ENCODE measurements around the gene PER2.

Gene PER2

DNA sequence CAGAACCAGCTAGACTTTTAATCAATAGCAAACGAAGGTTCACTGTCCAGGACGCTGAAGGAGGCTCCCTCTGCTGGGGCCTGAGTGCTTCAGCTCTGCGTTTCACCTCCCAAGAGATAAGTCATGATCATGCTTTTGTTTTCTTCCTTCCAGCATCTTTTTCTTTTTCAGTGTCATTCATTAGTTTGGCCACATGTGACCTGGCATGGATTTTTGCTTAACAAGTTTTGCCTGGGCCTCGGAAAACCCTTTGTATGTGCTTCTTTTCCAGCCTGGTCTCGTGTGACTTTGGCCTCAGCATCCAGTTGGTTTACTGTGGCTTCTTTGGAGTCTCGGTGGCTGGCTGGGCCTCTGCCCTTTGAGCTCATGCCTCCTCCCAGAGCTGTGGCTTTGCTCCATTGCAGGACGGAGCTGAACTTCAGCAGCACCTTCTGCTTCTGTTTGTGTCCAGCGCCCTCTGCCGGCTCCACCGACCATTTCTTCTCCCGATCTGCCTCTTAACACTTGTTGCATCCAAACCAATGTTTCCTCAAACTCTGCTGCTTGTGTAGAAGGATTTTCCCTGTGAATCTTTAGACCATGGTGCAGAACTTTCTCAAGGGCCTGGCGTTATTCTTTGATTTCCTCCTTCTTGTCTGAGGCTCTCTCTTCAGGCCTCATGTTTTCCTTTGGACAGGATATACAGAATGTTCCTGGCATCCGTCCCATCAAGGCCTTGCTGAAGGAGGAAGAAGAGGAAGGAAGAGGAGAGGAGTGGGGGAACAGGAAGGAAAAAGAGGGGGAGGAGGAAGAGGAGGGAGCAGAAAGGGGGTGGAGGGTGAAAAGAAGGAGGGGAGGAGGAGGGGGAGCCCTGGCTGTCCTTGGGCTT, 25.0 kb downstream of the PER2 start:
- no peak overlapping the region for H3K9ac ChIP-seq (ENCODE audit: low read length in 2 of 2)
- H3K36me3 ChIP-seq (ENCODE audit: control insufficient read depth in 2 of 2, insufficient read depth in 2 of 2, low read length in 2 of 2): peaks cover 64 to 67% of the 10 kb centered on the region in 2 donors
- peak overlapping the region; percentile 46 for H3K27ac ChIP-seq (ENCODE audit: low read length)
- H3K27me3 ChIP-seq (ENCODE audit: control insufficient read depth in 1 of 2, insufficient read depth in 2 of 2, low read length in 2 of 2): no peaks in the 10 kb centered on the region
- peaks cover 20% of the 10 kb centered on the region for H3K4me1 ChIP-seq (ENCODE audit: control insufficient read depth, insufficient read depth, low read length)
- H3K4me3 ChIP-seq (ENCODE audit: low read length in 2 of 2): no peak overlapping the region
- H3K9me3 ChIP-seq (ENCODE audit: control insufficient read depth in 2 of 2, low read length in 2 of 2): no peaks in the 10 kb centered on the region

DNA sequence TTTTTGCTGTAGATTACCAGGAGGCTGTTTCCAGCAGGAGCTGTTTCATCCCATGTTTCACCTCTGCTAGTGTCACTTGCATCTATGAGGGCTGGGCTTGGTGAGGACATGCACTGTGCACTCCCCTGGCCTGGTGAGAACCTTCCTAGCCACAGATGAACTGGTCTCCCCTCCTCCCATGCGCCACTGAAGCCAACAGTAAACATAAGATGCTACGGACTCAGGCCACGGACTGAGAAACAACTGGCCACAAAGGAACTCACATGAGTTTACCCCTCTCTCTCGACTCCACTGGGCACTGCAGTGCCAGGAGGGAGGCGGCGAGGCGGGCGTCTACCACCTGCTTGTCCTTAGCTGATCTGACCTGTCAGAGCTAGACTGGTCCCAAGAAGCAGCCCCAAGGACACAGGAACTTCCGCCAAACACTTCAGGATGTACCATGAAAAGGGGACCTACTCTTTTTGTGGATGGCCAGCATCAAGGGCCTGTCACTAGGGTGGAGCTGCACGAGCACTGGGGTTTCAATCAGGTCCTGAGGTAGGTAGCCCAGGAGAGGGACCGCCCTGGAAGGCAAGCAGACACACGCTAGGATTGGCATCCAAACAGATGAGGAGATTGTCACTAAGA, 25.8 kb downstream of the PER2 start:
- Histone ChIP-seq H3K27ac (ENCODE audit: low read length) (peak overlapping the region; percentile 46), H3K27me3 (ENCODE audit: control insufficient read depth in 1 of 2, insufficient read depth in 2 of 2, low read length in 2 of 2) (no peaks in the 10 kb centered on the region), H3K4me3 (ENCODE audit: low read length in 2 of 2) (no peak overlapping the region), H3K36me3 (ENCODE audit: control insufficient read depth in 2 of 2, insufficient read depth in 2 of 2, low read length in 2 of 2) (peaks cover 64 to 68% of the 10 kb centered on the region in 2 donors), H3K9ac (ENCODE audit: low read length in 2 of 2) (peak overlapping the region in 1 of 2 donors; percentile 13), H3K9me3 (ENCODE audit: control insufficient read depth in 2 of 2, low read length in 2 of 2) (no peaks in the 10 kb centered on the region), H3K4me1 (ENCODE audit: control insufficient read depth, insufficient read depth, low read length) (peaks cover 20% of the 10 kb centered on the region)

DNA sequence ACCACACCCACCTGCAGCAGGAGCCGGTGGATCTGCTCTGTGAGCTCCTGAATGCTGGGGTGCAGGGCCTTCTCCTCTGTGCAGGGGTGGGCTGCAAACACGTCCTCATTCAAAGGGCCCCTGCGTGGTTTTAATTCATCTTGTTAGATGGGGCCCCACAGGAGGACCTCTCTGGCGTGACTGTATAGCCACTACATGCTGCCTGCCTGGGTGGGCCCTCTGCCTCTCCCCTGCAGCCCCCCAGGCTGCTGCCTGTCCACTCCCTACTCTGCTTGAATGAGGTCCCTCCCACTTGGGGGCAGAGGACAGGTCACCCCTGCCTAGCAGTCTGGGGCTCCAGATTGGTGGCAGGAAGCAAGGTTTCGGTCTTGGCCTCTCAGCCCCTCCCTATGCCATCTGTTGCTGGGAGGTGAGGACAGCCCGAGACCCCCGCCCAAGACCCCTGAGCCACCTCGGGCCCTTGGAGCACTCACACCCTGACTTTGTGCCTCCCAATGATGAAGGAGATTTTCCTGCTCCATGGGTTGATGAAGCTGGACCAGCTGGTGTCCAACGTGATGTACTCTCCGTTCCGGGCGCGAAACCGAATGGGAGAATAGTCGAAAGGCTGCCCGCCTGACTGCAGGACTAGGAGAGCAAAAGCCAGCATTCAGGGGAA, 26.6 kb downstream of the PER2 start:
- no peaks in the 10 kb centered on the region for H3K27me3 ChIP-seq (ENCODE audit: control insufficient read depth in 1 of 2, insufficient read depth in 2 of 2, low read length in 2 of 2)
- no peaks in the 10 kb centered on the region for H3K9me3 ChIP-seq (ENCODE audit: control insufficient read depth in 2 of 2, low read length in 2 of 2)
- H3K36me3 ChIP-seq (ENCODE audit: control insufficient read depth in 2 of 2, insufficient read depth in 2 of 2, low read length in 2 of 2): peaks cover 61 to 67% of the 10 kb centered on the region in 2 donors
- H3K4me1 ChIP-seq (ENCODE audit: control insufficient read depth, insufficient read depth, low read length): peaks cover 20% of the 10 kb centered on the region
- H3K27ac ChIP-seq (ENCODE audit: low read length): no peak overlapping the region
- no peak overlapping the region for H3K4me3 ChIP-seq (ENCODE audit: low read length in 2 of 2)
- H3K9ac ChIP-seq (ENCODE audit: low read length in 2 of 2): no peak overlapping the region

- no peak overlapping the region for H3K27ac ChIP-seq (ENCODE audit: low read length)
Observed at GRCh38 chr2:238260883-238261282, 27.5 kb downstream of the PER2 start.

GRCh38 chr2:238259061-238260020, 29.1 kb downstream of the PER2 start:
- no peak overlapping the region for H3K4me3 ChIP-seq (ENCODE audit: low read length in 2 of 2)
- H3K36me3 ChIP-seq (ENCODE audit: control insufficient read depth in 2 of 2, insufficient read depth in 2 of 2, low read length in 2 of 2): peaks cover 77 to 78% of the 10 kb centered on the region in 2 donors
- H3K9ac ChIP-seq (ENCODE audit: low read length in 2 of 2): no peak overlapping the region
- no peaks in the 10 kb centered on the region for H3K27me3 ChIP-seq (ENCODE audit: control insufficient read depth in 1 of 2, insufficient read depth in 2 of 2, low read length in 2 of 2)
- no peak overlapping the region for H3K27ac ChIP-seq (ENCODE audit: low read length)
- no peaks in the 10 kb centered on the region for H3K9me3 ChIP-seq (ENCODE audit: control insufficient read depth in 2 of 2, low read length in 2 of 2)
- peaks cover 20% of the 10 kb centered on the region for H3K4me1 ChIP-seq (ENCODE audit: control insufficient read depth, insufficient read depth, low read length)

More at GRCh38 chr2:238260883-238261282, 27.5 kb downstream of the PER2 start:
- Histone ChIP-seq H3K36me3 (ENCODE audit: control insufficient read depth in 2 of 2, insufficient read depth in 2 of 2, low read length in 2 of 2) (peaks cover 71 to 77% of the 10 kb centered on the region in 2 donors), H3K9me3 (ENCODE audit: control insufficient read depth in 2 of 2, low read length in 2 of 2) (no peaks in the 10 kb centered on the region), H3K27me3 (ENCODE audit: control insufficient read depth in 1 of 2, insufficient read depth in 2 of 2, low read length in 2 of 2) (no peaks in the 10 kb centered on the region), H3K9ac (ENCODE audit: low read length in 2 of 2) (no peak overlapping the region), H3K4me1 (ENCODE audit: control insufficient read depth, insufficient read depth, low read length) (peaks cover 20% of the 10 kb centered on the region), H3K4me3 (ENCODE audit: low read length in 2 of 2) (no peak overlapping the region)

GRCh38 chr2:238257786-238258700, 30.4 kb downstream of the PER2 start:
- Histone ChIP-seq H3K27ac (ENCODE audit: low read length) (no peak overlapping the region), H3K9ac (ENCODE audit: low read length in 2 of 2) (no peak overlapping the region), H3K4me1 (ENCODE audit: control insufficient read depth, insufficient read depth, low read length) (peaks cover 8% of the 10 kb centered on the region), H3K27me3 (ENCODE audit: control insufficient read depth in 1 of 2, insufficient read depth in 2 of 2, low read length in 2 of 2) (no peaks in the 10 kb centered on the region), H3K4me3 (ENCODE audit: low read length in 2 of 2) (no peak overlapping the region), H3K9me3 (ENCODE audit: control insufficient read depth in 2 of 2, low read length in 2 of 2) (no peaks in the 10 kb centered on the region), H3K36me3 (ENCODE audit: control insufficient read depth in 2 of 2, insufficient read depth in 2 of 2, low read length in 2 of 2) (peaks cover 83 to 84% of the 10 kb centered on the region in 2 donors)

DNA sequence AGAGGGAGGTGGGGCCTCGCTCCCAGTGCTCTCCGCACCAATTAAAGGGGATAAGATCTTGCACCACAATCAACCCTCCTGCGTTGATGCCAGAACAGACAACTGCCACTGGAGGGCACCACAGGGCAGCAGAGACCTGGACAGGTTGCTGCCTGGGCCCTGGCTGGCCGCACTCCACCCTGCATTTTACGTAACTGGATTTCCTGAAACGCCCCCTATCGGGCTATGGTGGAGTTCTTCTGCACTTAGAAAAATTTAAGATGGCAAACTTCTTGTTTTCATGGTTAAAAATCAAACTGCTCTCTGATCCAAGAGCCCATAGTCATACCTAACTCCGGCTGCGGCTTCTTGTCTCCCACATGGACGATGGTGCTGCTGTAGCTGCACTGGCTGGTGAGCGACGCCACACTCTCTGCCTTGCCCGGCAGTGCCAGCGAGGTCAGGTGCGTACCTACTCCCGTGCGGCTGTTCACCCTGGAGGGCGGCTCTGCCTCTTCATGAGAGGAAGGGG, 31.8 kb downstream of the PER2 start:
- no peaks in the 10 kb centered on the region for H3K9me3 ChIP-seq (ENCODE audit: control insufficient read depth in 2 of 2, low read length in 2 of 2)
- no peaks in the 10 kb centered on the region for H3K4me1 ChIP-seq (ENCODE audit: control insufficient read depth, insufficient read depth, low read length)
- no peak overlapping the region for H3K27ac ChIP-seq (ENCODE audit: low read length)
- no peak overlapping the region for H3K9ac ChIP-seq (ENCODE audit: low read length in 2 of 2)
- peaks cover 79 to 85% of the 10 kb centered on the region in 2 donors for H3K36me3 ChIP-seq (ENCODE audit: control insufficient read depth in 2 of 2, insufficient read depth in 2 of 2, low read length in 2 of 2)
- H3K27me3 ChIP-seq (ENCODE audit: control insufficient read depth in 1 of 2, insufficient read depth in 2 of 2, low read length in 2 of 2): no peaks in the 10 kb centered on the region
- H3K4me3 ChIP-seq (ENCODE audit: low read length in 2 of 2): no peak overlapping the region

DNA sequence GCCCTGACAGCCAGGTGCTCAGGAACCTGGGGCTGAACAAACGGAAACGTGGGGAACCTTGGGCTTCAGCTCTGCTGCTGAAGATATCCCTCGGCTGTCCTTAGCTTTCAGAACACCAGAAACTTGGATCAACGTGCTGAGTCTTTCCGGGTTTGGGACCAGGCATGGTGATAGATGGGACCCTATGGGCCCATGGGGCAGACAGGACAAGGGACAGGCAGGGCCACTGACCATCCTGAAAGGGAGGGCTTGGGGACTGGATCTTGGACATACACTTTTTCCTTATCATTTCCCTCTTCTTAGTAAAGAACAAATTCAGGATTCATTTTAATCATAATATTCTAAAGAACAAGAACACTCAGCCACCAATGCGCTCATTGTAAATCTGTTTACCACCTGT, 32.3 kb downstream of the PER2 start:
- H3K36me3 ChIP-seq (ENCODE audit: control insufficient read depth in 2 of 2, insufficient read depth in 2 of 2, low read length in 2 of 2): peaks cover 77 to 85% of the 10 kb centered on the region in 2 donors

DNA sequence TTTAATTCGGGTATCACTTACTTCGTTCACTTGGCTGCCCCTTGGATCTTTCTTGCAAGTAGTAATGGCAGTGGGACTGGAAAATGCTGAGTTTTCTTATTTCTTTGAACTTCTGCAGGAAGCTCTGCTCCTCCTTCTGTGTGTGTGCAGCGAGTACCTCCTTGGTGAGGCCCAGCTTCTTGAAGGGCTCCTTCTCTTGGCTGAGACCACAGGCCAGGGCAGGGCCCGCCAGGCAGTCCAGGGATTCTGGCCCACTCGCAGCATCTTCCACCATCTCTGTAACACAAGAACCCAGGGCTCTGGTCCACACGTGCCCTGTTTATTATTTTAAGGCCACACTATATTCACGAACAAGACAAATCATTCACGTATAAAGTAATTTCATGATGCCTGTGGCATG, 32.8 kb downstream of the PER2 start:
- H3K9ac ChIP-seq (ENCODE audit: low read length in 2 of 2): no peak overlapping the region
- H3K4me1 ChIP-seq (ENCODE audit: control insufficient read depth, insufficient read depth, low read length): no peaks in the 10 kb centered on the region
- no peak overlapping the region for H3K27ac ChIP-seq (ENCODE audit: low read length)
- no peaks in the 10 kb centered on the region for H3K27me3 ChIP-seq (ENCODE audit: control insufficient read depth in 1 of 2, insufficient read depth in 2 of 2, low read length in 2 of 2)
- no peaks in the 10 kb centered on the region for H3K9me3 ChIP-seq (ENCODE audit: control insufficient read depth in 2 of 2, low read length in 2 of 2)
- no peak overlapping the region for H3K4me3 ChIP-seq (ENCODE audit: low read length in 2 of 2)
- peaks cover 77 to 85% of the 10 kb centered on the region in 2 donors for H3K36me3 ChIP-seq (ENCODE audit: control insufficient read depth in 2 of 2, insufficient read depth in 2 of 2, low read length in 2 of 2)

More for the DNA sequence above, 32.3 kb downstream of the PER2 start:
- Histone ChIP-seq H3K27ac (ENCODE audit: low read length) (no peak overlapping the region), H3K4me3 (ENCODE audit: low read length in 2 of 2) (no peak overlapping the region), H3K27me3 (ENCODE audit: control insufficient read depth in 1 of 2, insufficient read depth in 2 of 2, low read length in 2 of 2) (no peaks in the 10 kb centered on the region), H3K4me1 (ENCODE audit: control insufficient read depth, insufficient read depth, low read length) (no peaks in the 10 kb centered on the region), H3K9me3 (ENCODE audit: control insufficient read depth in 2 of 2, low read length in 2 of 2) (no peaks in the 10 kb centered on the region), H3K9ac (ENCODE audit: low read length in 2 of 2) (no peak overlapping the region)

Measured in stomach smooth muscle (tissue), 2 donors.